ENCODE measurements around the gene ALDH3B2. TPM values are rescaled to one million over a fixed set of nuclear protein-coding genes. Genes with fewer than 3 reads are reported as not detected.
A peak's percentile ranks its signal among the peaks of the same experiment; 100 is the strongest.
"Not testable (repeated sequence)": the region's sequence is repeated elsewhere in the genome, so short reads cannot be mapped to it uniquely, and the experiment has no call there.

The ALDH3B2 gene
- total RNA-seq, 1 experiment from 2014 or later: not detected

- H3K36me3 Mint-ChIP-seq (ENCODE audit: insufficient read depth in 1 of 3, low read depth in 3 of 3); H3K9me3 ChIP-seq (ENCODE audit: control insufficient read depth, low read depth, low read length); H3K56ac ChIP-seq (ENCODE audit: insufficient read length, low read depth, low read length); H3K23me2 ChIP-seq (ENCODE audit: insufficient read length, low read depth, low read length, poor library complexity, severe bottlenecking); H4K5ac ChIP-seq (ENCODE audit: insufficient read length, low read depth, low read length); H4K8ac ChIP-seq (replicated peaks; ENCODE audit: insufficient read length, low read depth, low read length); H3K9ac ChIP-seq (ENCODE audit: extremely low read depth, insufficient read length, low read length); H3K14ac ChIP-seq (ENCODE audit: insufficient read depth, low read length); H2BK15ac ChIP-seq (ENCODE audit: low read depth, low read length); H2AK5ac ChIP-seq (ENCODE audit: insufficient read length, low read length); H3K27ac Mint-ChIP-seq; H2AFZ ChIP-seq (ENCODE audit: low read length); H3K4me1 Mint-ChIP-seq; H3K9me3 Mint-ChIP-seq; H3K79me2 ChIP-seq (ENCODE audit: insufficient read depth, low read length); H3K27ac ChIP-seq (ENCODE audit: insufficient read length, low read depth, low read length); H3K4me1 ChIP-seq (ENCODE audit: insufficient read depth, low read length); H3K79me1 ChIP-seq (ENCODE audit: insufficient read depth, low read depth, low read length, poor library complexity, severe bottlenecking); H3K4ac ChIP-seq (ENCODE audit: low read depth, low read length); H3K18ac ChIP-seq (ENCODE audit: insufficient read length, low read depth, low read length); H4K20me1 ChIP-seq (ENCODE audit: control insufficient read depth, insufficient read depth, insufficient read length); H2BK120ac ChIP-seq (ENCODE audit: low read depth, low read length, poor library complexity, severe bottlenecking); H3K27me3 ChIP-seq (ENCODE audit: insufficient read depth, low read length); H4K91ac ChIP-seq (ENCODE audit: insufficient read length, low read depth, low read length); H2BK12ac ChIP-seq (ENCODE audit: insufficient read length, low read depth, low read length); H2BK5ac ChIP-seq (ENCODE audit: insufficient read length, low read length); H3K23ac ChIP-seq (ENCODE audit: insufficient read length, low read depth, low read length); DNase-seq; H2BK20ac ChIP-seq (ENCODE audit: low read depth, low read length, poor library complexity, severe bottlenecking); H3T11ph ChIP-seq (ENCODE audit: low read length): not testable (repeated sequence)
- H3K4me2 ChIP-seq (ENCODE audit: insufficient read depth, insufficient read length, low read length): peak overlapping the region; percentile 25
- H3K27me3 Mint-ChIP-seq (ENCODE audit: low read depth): peaks cover 47% of the 10 kb centered on the region
- peak overlapping the region; percentile 49 to 80 for H3K4me3 Mint-ChIP-seq
- no CpG with 5 or more reads among the region's 31 CpGs for WGBS (ENCODE audit: extremely low coverage, insufficient read length, low lambda C conversion rate)
Measured at GRCh38 chr11:67711212-67711611, 36.8 kb upstream of the ALDH3B2 start.

GRCh38 chr11:67709806-67710205 is 35.4 kb upstream of the ALDH3B2 start:
- H2BK120ac ChIP-seq (ENCODE audit: low read depth, low read length, poor library complexity, severe bottlenecking); H2AK5ac ChIP-seq (ENCODE audit: insufficient read length, low read length); H3K23me2 ChIP-seq (ENCODE audit: insufficient read length, low read depth, low read length, poor library complexity, severe bottlenecking); H4K8ac ChIP-seq (replicated peaks; ENCODE audit: insufficient read length, low read depth, low read length); H3K4me2 ChIP-seq (ENCODE audit: insufficient read depth, insufficient read length, low read length); H3K9ac ChIP-seq (ENCODE audit: extremely low read depth, insufficient read length, low read length); H2BK12ac ChIP-seq (ENCODE audit: insufficient read length, low read depth, low read length); H2BK15ac ChIP-seq (ENCODE audit: low read depth, low read length); H3K9me3 Mint-ChIP-seq; H3K14ac ChIP-seq (ENCODE audit: insufficient read depth, low read length); H3K4ac ChIP-seq (ENCODE audit: low read depth, low read length); H3K79me2 ChIP-seq (ENCODE audit: insufficient read depth, low read length); H3T11ph ChIP-seq (ENCODE audit: low read length); H3K18ac ChIP-seq (ENCODE audit: insufficient read length, low read depth, low read length); H3K9me3 ChIP-seq (ENCODE audit: control insufficient read depth, low read depth, low read length); H4K20me1 ChIP-seq (ENCODE audit: control insufficient read depth, insufficient read depth, insufficient read length); H3K27ac ChIP-seq (ENCODE audit: insufficient read length, low read depth, low read length); H3K27ac Mint-ChIP-seq; H3K4me1 Mint-ChIP-seq; H3K4me1 ChIP-seq (ENCODE audit: insufficient read depth, low read length); H4K91ac ChIP-seq (ENCODE audit: insufficient read length, low read depth, low read length); H3K4me3 Mint-ChIP-seq; H2BK5ac ChIP-seq (ENCODE audit: insufficient read length, low read length); H4K5ac ChIP-seq (ENCODE audit: insufficient read length, low read depth, low read length); H2BK20ac ChIP-seq (ENCODE audit: low read depth, low read length, poor library complexity, severe bottlenecking); H3K79me1 ChIP-seq (ENCODE audit: insufficient read depth, low read depth, low read length, poor library complexity, severe bottlenecking); H3K23ac ChIP-seq (ENCODE audit: insufficient read length, low read depth, low read length); H2AFZ ChIP-seq (ENCODE audit: low read length); H3K36me3 Mint-ChIP-seq (ENCODE audit: insufficient read depth in 1 of 3, low read depth in 3 of 3); H3K56ac ChIP-seq (ENCODE audit: insufficient read length, low read depth, low read length); H3K27me3 ChIP-seq (ENCODE audit: insufficient read depth, low read length); DNase-seq: not testable (repeated sequence)
- peaks cover 47% of the 10 kb centered on the region for H3K27me3 Mint-ChIP-seq (ENCODE audit: low read depth)
- WGBS (ENCODE audit: extremely low coverage, insufficient read length, low lambda C conversion rate): no CpG with 5 or more reads among the region's 11 CpGs
